Vagina (tissue), 2 donors: ENCODE data around the gene ITPR1.

Experiments
- CTCF ChIP-seq, 3 experiments: fragments of 450-650 bp in 2 of 3; fragments of 200-600 bp in 1 of 3; sonication (generic) in 1 of 3; IDR thresholded peaks; one replicate each; pipeline ENCODE4 v1.5.1; 2017 to 2019; ENCODE audit warnings: antibody characterized with exemption in 3 of 3, mild to moderate bottlenecking in 2 of 3, moderate library complexity in 2 of 3
- POLR2A ChIP-seq, 2 donors: fragments of 450-650 bp; IDR thresholded peaks; one replicate each; pipeline ENCODE4 v1.6.1; 2017; ENCODE audit warnings: antibody characterized with exemption in 2 of 2, mild to moderate bottlenecking in 2 of 2, moderate library complexity in 2 of 2
- POLR2AphosphoS5 ChIP-seq, 2 donors: sonication (generic); formaldehyde crosslinking; IDR thresholded peaks; one replicate each; pipeline ENCODE4 v1.9.0; 2017; ENCODE audit warnings: antibody characterized with exemption in 2 of 2, mild to moderate bottlenecking in 2 of 2, low read depth in 1 of 2; ENCODE audit not compliant: insufficient read depth in 1 of 2

GRCh38 chr3:4675704-4676103 lies 182.6 kb downstream of the ITPR1 start:
- TF ChIP-seq CTCF (IDR thresholded peaks at IDR 0.05) (no peak), POLR2A (IDR thresholded peaks at IDR 0.05) (no peak), POLR2AphosphoS5 (IDR thresholded peaks at IDR 0.05; ENCODE audit: insufficient read depth in 1 of 2, low read depth in 1 of 2) (no peak)
